Measurements from ENCODE around the gene MBTPS2. TPM values are rescaled to one million over a fixed set of nuclear protein-coding genes. Genes with fewer than 3 reads are reported as not detected.
"Not testable (repeated sequence)": the region's sequence is repeated elsewhere in the genome, so short reads cannot be mapped to it uniquely, and the experiment has no call there.

The MBTPS2 gene
- total RNA-seq, 1 experiment from 2014 or later, result 7.8 TPM

GRCh38 chrX:21856504-21856903, 17.1 kb downstream of the MBTPS2 start:
- DNase-seq (ENCODE audit: low spot score), result no peak

GRCh38 chrX:21863241-21863640, 23.8 kb downstream of the MBTPS2 start:
- no peak for DNase-seq (ENCODE audit: low spot score)

- no peak for DNase-seq (ENCODE audit: low spot score)
Measured at GRCh38 chrX:21865436-21865835, 26.0 kb downstream of the MBTPS2 start.

GRCh38 chrX:21870494-21870893, 31.1 kb downstream of the MBTPS2 start:
- DNase-seq (ENCODE audit: low spot score), result no peak

GRCh38 chrX:21873063-21873775, 33.8 kb downstream of the MBTPS2 start:
- no peak for DNase-seq (ENCODE audit: low spot score)

- not testable (repeated sequence) for DNase-seq (ENCODE audit: low spot score)
Measured at GRCh38 chrX:21874182-21874581, 34.8 kb downstream of the MBTPS2 start.

DNA sequence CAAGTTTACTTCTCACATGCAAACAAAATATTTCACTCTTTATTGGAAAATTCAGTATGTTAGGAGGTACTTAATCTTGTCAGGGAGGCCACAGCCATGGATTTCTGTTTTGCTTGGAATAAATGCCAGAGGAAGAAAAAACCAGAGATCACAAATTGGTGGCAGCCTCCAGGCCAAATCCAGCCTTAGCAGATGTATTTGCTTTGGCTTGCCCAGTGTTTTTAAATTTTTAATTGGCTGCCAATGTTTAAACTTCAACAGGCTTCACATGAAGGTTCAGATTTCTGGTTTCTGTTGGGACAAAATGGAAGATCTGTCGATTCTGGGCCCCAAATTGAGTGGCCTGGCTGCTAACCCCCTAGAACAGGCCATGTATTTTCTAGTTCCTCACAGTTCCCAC, 35.6 kb downstream of the MBTPS2 start:
- DNase-seq (ENCODE audit: low spot score), result no peak

DNA sequence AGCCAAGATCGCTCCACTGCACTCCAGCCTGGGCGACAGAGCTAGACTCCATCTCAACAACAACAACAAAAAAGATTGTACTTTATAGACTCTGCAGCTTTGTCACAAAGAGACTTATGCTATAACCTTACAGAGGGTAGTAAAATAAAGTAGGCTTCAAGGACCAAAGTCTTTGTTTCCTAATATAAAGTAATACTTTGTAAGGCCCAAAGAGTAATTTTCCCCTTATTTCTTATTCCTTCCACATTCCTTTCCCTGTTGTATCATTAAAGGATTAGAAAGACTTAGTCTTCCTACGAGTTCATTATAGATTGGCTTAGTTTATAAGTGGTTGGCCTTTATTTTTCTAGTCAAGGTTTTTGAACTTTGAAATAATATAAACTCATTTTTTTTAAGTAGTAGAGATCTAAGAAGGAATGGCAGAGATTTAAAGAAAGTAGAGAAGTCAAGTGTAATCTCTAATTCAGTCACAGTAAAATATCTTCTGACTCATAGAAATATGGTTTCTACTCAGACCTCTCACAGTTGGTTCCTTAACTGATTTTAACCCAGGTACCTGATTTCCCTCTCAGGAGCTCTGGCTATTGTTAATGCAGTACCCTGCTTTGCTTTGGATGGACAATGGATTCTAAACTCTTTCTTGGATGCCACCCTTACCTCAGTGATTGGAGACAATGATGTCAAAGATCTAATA, 42.6 kb downstream of the MBTPS2 start:
- no peak for DNase-seq (ENCODE audit: low spot score)

GRCh38 chrX:21883258-21883657, 43.8 kb downstream of the MBTPS2 start:
- no peak for DNase-seq (ENCODE audit: low spot score)

DNA sequence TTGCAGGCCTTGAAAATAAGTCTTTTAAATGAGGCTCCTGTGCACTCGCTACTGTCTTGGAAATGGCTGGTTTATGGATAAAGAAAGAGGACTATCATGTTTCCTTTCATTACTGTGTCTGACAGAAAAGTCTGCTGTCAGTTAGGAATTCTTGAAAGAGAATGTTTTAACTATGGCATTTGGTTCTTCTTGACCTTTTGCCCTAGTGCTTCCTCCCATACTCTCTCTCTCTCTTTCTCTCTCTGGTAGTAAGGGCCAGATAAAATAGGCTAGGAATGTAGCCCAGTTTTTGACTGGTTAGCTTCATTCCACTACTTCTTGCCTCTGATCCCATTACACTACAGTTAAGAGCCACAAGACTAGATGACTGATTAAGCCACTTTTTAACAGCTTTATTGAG, 46.2 kb downstream of the MBTPS2 start:
- DNase-seq (ENCODE audit: low spot score), result no peak

- DNase-seq (ENCODE audit: low spot score), result no peak
Measured at GRCh38 chrX:21905313-21905712, 65.9 kb downstream of the MBTPS2 start.

DNA sequence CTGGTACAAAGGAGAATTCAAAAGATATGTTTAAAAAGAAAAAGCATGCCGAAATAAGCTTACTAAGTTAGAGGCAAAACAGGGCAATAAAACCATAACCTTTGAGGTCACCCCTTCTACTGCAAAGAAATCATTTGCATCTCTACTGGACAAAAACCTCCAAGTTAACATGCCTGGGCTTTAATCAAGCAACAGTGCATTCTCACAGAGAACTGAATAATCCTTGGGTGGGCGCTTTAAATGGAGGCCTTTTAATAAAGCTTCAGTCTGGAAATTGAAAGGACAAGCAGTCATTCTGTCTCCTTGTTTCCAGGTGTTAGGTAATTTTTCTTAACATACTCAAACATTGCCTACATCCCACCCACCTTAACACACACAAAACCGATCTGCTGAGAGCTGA, 66.5 kb downstream of the MBTPS2 start:
- no peak for DNase-seq (ENCODE audit: low spot score)

DNA sequence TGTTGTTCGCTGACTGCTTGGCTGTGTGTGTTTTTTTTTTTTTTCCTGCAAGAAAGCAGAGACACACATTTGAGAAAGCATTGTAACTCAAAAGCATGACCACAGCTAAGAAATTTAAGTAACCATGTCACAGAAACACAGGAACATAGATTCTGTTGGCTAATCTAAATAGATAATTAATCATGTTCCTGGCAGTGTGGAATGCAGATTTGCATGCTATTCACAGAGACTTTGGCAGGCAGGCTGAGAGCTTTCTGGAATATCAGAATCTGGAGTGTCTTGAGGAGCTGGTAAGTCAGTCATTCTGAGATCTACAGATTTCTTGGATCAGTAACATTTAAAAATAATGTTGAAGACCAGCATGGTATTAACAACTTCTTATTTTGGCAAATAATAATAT, 67.8 kb downstream of the MBTPS2 start:
- no peak for DNase-seq (ENCODE audit: low spot score)

GRCh38 chrX:21911481-21911880, 72.1 kb downstream of the MBTPS2 start:
- DNase-seq (ENCODE audit: low spot score), result no peak

GRCh38 chrX:21912220-21912619, 72.8 kb downstream of the MBTPS2 start:
- no peak for DNase-seq (ENCODE audit: low spot score)

- DNase-seq (ENCODE audit: low spot score), result no peak
Measured at GRCh38 chrX:21912989-21913388, 73.6 kb downstream of the MBTPS2 start.

GRCh38 chrX:21926116-21926515, 86.7 kb downstream of the MBTPS2 start:
- DNase-seq (ENCODE audit: low spot score), result no peak

DNA sequence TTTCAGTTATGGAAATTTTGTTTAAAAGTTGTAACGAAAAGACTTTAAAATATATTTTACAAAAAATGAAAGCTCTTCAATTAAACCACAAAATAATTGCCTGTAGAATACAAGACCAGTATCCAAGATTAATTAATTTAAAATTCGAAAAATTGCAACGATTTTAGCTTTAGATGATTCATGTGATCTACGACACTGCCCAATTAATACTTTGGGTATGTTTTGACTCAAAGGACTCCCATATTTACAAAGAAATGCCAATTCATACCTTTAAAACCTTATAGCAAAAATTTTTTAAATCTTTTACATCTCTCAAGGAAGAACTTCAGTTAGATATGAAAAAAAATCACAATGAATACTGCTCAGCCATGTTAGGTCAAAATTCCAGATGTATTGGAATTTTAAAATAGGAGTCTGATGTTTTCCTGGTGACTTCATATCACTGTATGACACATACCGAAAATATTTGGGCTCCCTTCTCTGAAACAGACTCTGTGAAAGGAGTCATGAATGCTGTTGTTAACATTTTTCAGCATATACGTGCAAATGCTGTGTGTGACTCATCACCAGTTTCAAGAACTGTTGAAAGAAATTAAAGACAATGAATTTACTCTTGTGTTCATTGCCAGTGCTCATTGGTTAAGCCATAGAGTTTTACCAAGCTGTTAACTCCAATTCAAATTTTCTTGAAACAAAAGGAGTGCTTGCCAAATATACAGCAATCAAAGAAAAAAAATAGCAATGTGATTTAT, 87.3 kb downstream of the MBTPS2 start:
- DNase-seq (ENCODE audit: low spot score), result peak; percentile 94

GRCh38 chrX:21929209-21929608, 89.8 kb downstream of the MBTPS2 start:
- no peak for DNase-seq (ENCODE audit: low spot score)

DNA sequence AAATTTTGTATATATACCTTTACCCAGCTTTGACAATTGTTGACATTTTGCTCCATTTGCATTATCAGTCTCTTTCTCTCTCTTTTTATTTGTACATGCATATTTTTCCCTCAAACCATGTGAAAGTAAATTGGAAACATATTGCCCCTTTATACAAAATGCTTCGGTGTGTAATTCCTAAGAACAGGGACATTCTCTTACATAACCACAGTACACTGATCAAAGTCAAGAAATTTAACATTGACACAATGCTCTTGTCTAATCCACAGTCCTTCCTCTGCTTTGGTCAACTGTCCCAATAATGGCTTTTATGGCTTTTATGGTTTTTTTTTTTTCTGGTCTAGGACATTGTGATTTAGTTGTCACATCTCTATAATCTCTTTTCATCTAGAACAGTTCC, 91.6 kb downstream of the MBTPS2 start:
- DNase-seq (ENCODE audit: low spot score), result no peak

- peak; percentile 67 for DNase-seq (ENCODE audit: low spot score)
Measured at GRCh38 chrX:21932292-21933002, 93.0 kb downstream of the MBTPS2 start.

DNA sequence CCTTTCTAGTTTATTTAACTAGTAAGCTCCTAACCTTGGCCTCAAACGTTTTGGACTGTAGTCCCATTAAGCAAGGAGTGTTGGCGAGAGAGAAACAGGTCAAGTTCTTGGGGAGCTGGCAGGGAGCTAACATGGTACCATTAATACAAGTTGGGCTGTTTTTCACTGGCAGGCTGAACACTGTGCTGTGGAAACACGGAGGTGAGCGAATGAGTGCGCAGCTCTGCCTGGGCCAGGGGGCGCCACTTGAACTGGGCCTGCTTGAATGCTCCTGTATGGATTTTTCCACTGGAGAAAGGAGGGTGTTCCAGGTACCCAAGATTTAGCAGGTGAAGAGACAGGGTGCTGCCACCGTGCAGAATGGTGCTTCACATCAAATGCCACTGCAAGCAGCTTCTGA, 93.7 kb downstream of the MBTPS2 start:
- DNase-seq (ENCODE audit: low spot score), result no peak
